HCT116 (cell line): Measurements from ENCODE around the gene TAC3. TPM values are rescaled to one million over a fixed set of nuclear protein-coding genes. Genes with fewer than 3 reads are reported as not detected.

Source experiments
- ATAC-seq: fragments of 200-7000 bp; cut with Tn5 transposase; 2 replicates; pipeline ENCODE4 v1.9.1; 2020; ENCODE audit warnings: mild to moderate bottlenecking, moderate library complexity
- BruUV-seq: library from RNA; stranded (reverse); fragments of 400-500 nt; replicated peaks from 2 replicates; lab custom pipeline; 2021; lab: Mats Ljungman, UMichigan
- CTCF ChIA-PET: fragments of 300-600 bp; sonication (Branson Sonifier 250); formaldehyde crosslinking; loops from one replicate; lab custom pipeline; 2021; ENCODE audit warnings: antibody characterized with exemption; lab: Charles Lee
- POLR2A ChIA-PET: fragments of 300-600, 350-600 bp; sonication (Branson Sonifier 250); formaldehyde crosslinking; loops from one replicate; lab custom pipeline; 2021; ENCODE audit warnings: antibody characterized with exemption; lab: Charles Lee
- RAD21 ChIA-PET, 2 experiments: fragments of 300-600 bp; sonication (Branson Sonifier 250); formaldehyde crosslinking; loops; one replicate each; lab custom pipeline; 2023; ENCODE audit warnings: low total read pairs in 2 of 2; ENCODE audit not compliant: uncharacterized antibody in 2 of 2, unreplicated experiment in 2 of 2, low non-redundant PET in 1 of 2; lab: Charles Lee
- DNase-seq: peaks from one replicate; pipeline ENCODE4 v3.0.0-alpha.2; 2010; ENCODE audit warnings: low read depth, low spot score
- H2AFZ ChIP-seq: fragments of 200-600 bp; shearing (Covaris generic), sonication (generic); 2 replicates; pipeline ENCODE4 v1.6.1; 2017; ENCODE audit warnings: low read depth, mixed run types, mixed read lengths, antibody characterized with exemption, low read length; ENCODE audit not compliant: poor library complexity, severe bottlenecking
- H3K27ac ChIP-seq: 2 replicates; pipeline ENCODE4 v1.5.1; 2012; ENCODE audit warnings: low read depth, low read length
- H3K27me3 ChIP-seq: fragments of 200-600 bp; sonication (generic); 2 replicates; pipeline ENCODE4 v1.6.1; 2016; ENCODE audit warnings: mixed run types, low read length, mixed read lengths; ENCODE audit not compliant: insufficient read depth
- H3K36me3 ChIP-seq, 2 experiments: fragments of 200-500 bp in 1 of 2; fragments of 200-600 bp in 1 of 2; sonication (Bioruptor generic) in 1 of 2; sonication (generic) in 1 of 2; 2 replicates each; pipeline versions ENCODE4 v1.5.1 to v1.6.1; 2014 to 2016; ENCODE audit warnings: low read length in 2 of 2, inconsistent platforms in 1 of 2, mixed read lengths in 1 of 2, mixed run types in 1 of 2; ENCODE audit not compliant: insufficient read depth in 2 of 2, control insufficient read depth in 1 of 2
- H3K4me1 ChIP-seq, 2 experiments: fragments of 200-600 bp in 1 of 2; sonication (generic) in 1 of 2; 2 replicates each; pipeline versions ENCODE4 v1.5.1 to v1.6.1; 2012 to 2017; ENCODE audit warnings: low read length in 2 of 2, inconsistent platforms in 1 of 2, mild to moderate bottlenecking in 1 of 2, mixed read lengths in 1 of 2, mixed run types in 1 of 2, moderate library complexity in 1 of 2; ENCODE audit not compliant: insufficient read depth in 2 of 2, control insufficient read depth in 1 of 2
- H3K4me2 ChIP-seq: fragments of 200-600 bp; sonication (generic); 2 replicates; pipeline ENCODE4 v1.6.1; 2017; ENCODE audit warnings: mixed run types, low read length, mixed read lengths
- H3K4me3 ChIP-seq, 2 experiments: fragments of 200-600 bp in 1 of 2; sonication (generic) in 1 of 2; replicated peaks in 1 of 2; 2 replicates each; pipeline ENCODE4 v1.5.1; 2011 to 2016; ENCODE audit warnings: low read length in 2 of 2, control low read depth in 1 of 2, low read depth in 1 of 2, mild to moderate bottlenecking in 1 of 2, mixed read lengths in 1 of 2, mixed run types in 1 of 2
- H3K79me2 ChIP-seq: fragments of 200-600 bp; sonication (generic); 2 replicates; pipeline ENCODE4 v1.6.1; 2017; ENCODE audit warnings: mild to moderate bottlenecking, mixed run types, low read length, moderate library complexity, mixed read lengths; ENCODE audit not compliant: insufficient read depth
- H3K9ac ChIP-seq: fragments of 200-600 bp; sonication (generic); 2 replicates; pipeline ENCODE4 v1.6.1; 2016; ENCODE audit warnings: low read length, mixed read lengths
- H3K9me2 ChIP-seq: fragments of 200-600 bp; sonication (generic), shearing (Covaris generic); 2 replicates; pipeline ENCODE4 v1.6.1; 2017; ENCODE audit warnings: mixed run types, mild to moderate bottlenecking, moderate library complexity; ENCODE audit not compliant: insufficient read depth
- H3K9me3 ChIP-seq, 2 experiments: fragments of 200-500 bp in 1 of 2; fragments of 200-600 bp in 1 of 2; sonication (Bioruptor generic) in 1 of 2; sonication (generic) in 1 of 2; 2 replicates each; pipeline ENCODE4 v1.6.1; 2014 to 2017; ENCODE audit warnings: low read length in 2 of 2, mixed read lengths in 2 of 2, inconsistent platforms in 1 of 2, low read depth in 1 of 2, mild to moderate bottlenecking in 1 of 2, mixed run types in 1 of 2, moderate library complexity in 1 of 2; ENCODE audit not compliant: control insufficient read depth in 1 of 2, insufficient read depth in 1 of 2
- H4K20me1 ChIP-seq: fragments of 200-600 bp; sonication (generic), shearing (Covaris generic); 2 replicates; pipeline ENCODE4 v1.6.1; 2017; ENCODE audit warnings: mixed run types, mild to moderate bottlenecking, moderate library complexity; ENCODE audit not compliant: insufficient read depth
- ATF3 ChIP-seq: IDR thresholded peaks from 2 replicates; pipeline ENCODE4 v1.6.1; 2012
- CBX3 ChIP-seq: IDR thresholded peaks from 2 replicates; pipeline ENCODE4 v1.6.1; 2012; ENCODE audit warnings: low read depth
- CEBPB ChIP-seq: IDR thresholded peaks from 2 replicates; pipeline ENCODE4 v1.6.1; 2012; ENCODE audit warnings: low read depth
- CTCF ChIP-seq, 3 experiments: fragments of 200-600 bp in 1 of 3; sonication (generic) in 1 of 3; IDR thresholded peaks in 2 of 3; conservative IDR thresholded peaks in 1 of 3; 2 replicates each; pipeline ENCODE4 v1.5.1; 2012 to 2017; ENCODE audit warnings: low read depth in 2 of 3, low read length in 2 of 3, antibody characterized with exemption in 1 of 3, borderline replicate concordance in 1 of 3, control low read depth in 1 of 3, mild to moderate bottlenecking in 1 of 3, mixed read lengths in 1 of 3, mixed run types in 1 of 3, moderate library complexity in 1 of 3; ENCODE audit not compliant: insufficient read depth in 1 of 3
- ELF1 ChIP-seq: IDR thresholded peaks from 2 replicates; pipeline ENCODE4 v1.6.1; 2012; ENCODE audit warnings: low read depth, borderline replicate concordance
- EZH2phosphoT487 ChIP-seq: fragments of 200-600 bp; IDR thresholded peaks from 2 replicates; pipeline ENCODE4 v1.6.1; 2018; ENCODE audit warnings: antibody characterized with exemption, borderline replicate concordance
- FOSL1 ChIP-seq: IDR thresholded peaks from 2 replicates; pipeline ENCODE4 v1.6.1; 2012; ENCODE audit warnings: low read depth
- JUND ChIP-seq: IDR thresholded peaks from 2 replicates; pipeline ENCODE4 v1.6.1; 2012
- MAX ChIP-seq: IDR thresholded peaks from 2 replicates; pipeline ENCODE4 v1.6.1; 2012
- POLR2A ChIP-seq: IDR thresholded peaks from 2 replicates; pipeline ENCODE4 v1.7.0; 2011; ENCODE audit warnings: borderline replicate concordance; ENCODE audit not compliant: insufficient read depth, insufficient read length; ENCODE audit errors: extremely low read depth
- POLR2AphosphoS5 ChIP-seq: IDR thresholded peaks from 2 replicates; pipeline ENCODE4 v1.6.1; 2011; ENCODE audit warnings: mild to moderate bottlenecking, low read depth, low read length, moderate library complexity
- RAD21 ChIP-seq: IDR thresholded peaks from 2 replicates; pipeline ENCODE4 v1.6.1; 2012; ENCODE audit warnings: low read depth, mild to moderate bottlenecking
- SIN3A ChIP-seq: IDR thresholded peaks from 2 replicates; pipeline ENCODE4 v1.6.1; 2012; ENCODE audit warnings: low read depth
- SP1 ChIP-seq: IDR thresholded peaks from 2 replicates; pipeline ENCODE4 v1.6.1; 2012; ENCODE audit warnings: low read depth
- SRF ChIP-seq: IDR thresholded peaks from 2 replicates; pipeline ENCODE4 v1.6.1; 2012; ENCODE audit warnings: low read depth
- YY1 ChIP-seq: IDR thresholded peaks from 2 replicates; pipeline ENCODE4 v1.6.1; 2011; ENCODE audit warnings: low read length, low read depth, moderate library complexity, mild to moderate bottlenecking; ENCODE audit not compliant: insufficient replicate concordance; ENCODE audit errors: extremely low read depth
- ZBTB33 ChIP-seq: IDR thresholded peaks from 2 replicates; pipeline ENCODE4 v1.6.1; 2011; ENCODE audit warnings: mild to moderate bottlenecking, low read length, moderate library complexity; ENCODE audit not compliant: insufficient replicate concordance; ENCODE audit errors: extremely low read depth
- ZFX ChIP-seq: fragments of 450-650 bp; IDR thresholded peaks from 2 replicates; pipeline ENCODE4 v1.6.1; 2017
- ZNF274 ChIP-seq: fragments of 200-500 bp; sonication (Bioruptor generic); IDR thresholded peaks from 2 replicates; pipeline ENCODE4 v1.6.1; 2014; ENCODE audit warnings: mild to moderate bottlenecking, low read depth, low read length, inconsistent platforms
- intact Hi-C: fragments of 100-400 bp; cut with micrococcal nuclease; formaldehyde crosslinking; loops from 2 replicates; pipeline ENCODE4 v1.10.0; 2022
- total RNA-seq: library from RNA; stranded (reverse); gene quantifications from one replicate; pipeline ENCODE4 v1.2.1, GENCODE V29; 2021; ENCODE audit not compliant: unreplicated experiment

Gene TAC3
- total RNA-seq, 1 experiment from 2014 or later = not detected

GRCh38 chr12:57033431-57033830, 17.1 kb upstream of the TAC3 start:
- no peak for TF ChIP-seq EZH2phosphoT487
- TF ChIP-seq ZFX = no peak
- TF ChIP-seq ATF3 = no peak
- TF ChIP-seq CTCF (IDR thresholded peaks at IDR 0.05 in 2 of 3, conservative IDR thresholded peaks at IDR 0.05 in 1 of 3; ENCODE audit: borderline replicate concordance in 1 of 3, insufficient read depth in 1 of 3, low read depth in 2 of 3, low read length in 2 of 3) = no peak
- TF ChIP-seq SRF = no peak
- no peak for TF ChIP-seq MAX
- no peak for TF ChIP-seq YY1
- no peak for TF ChIP-seq JUND
- TF ChIP-seq ELF1 = no peak
- no peak for TF ChIP-seq CBX3
- TF ChIP-seq POLR2A = no peak
- TF ChIP-seq POLR2AphosphoS5 = no peak
- TF ChIP-seq SP1 = no peak
- no peak for TF ChIP-seq RAD21
- no peak for TF ChIP-seq CEBPB
- no peak for TF ChIP-seq ZBTB33
- no peak for TF ChIP-seq SIN3A
- no peak for TF ChIP-seq ZNF274
- no peak for TF ChIP-seq FOSL1
- Histone ChIP-seq H3K79me2 (no peaks in the 10 kb centered on the region), H3K4me1 (peaks cover 12 to 17% of the 10 kb centered on the region in 2 experiments), H3K27me3 (no peaks in the 10 kb centered on the region), H3K9me3 (no peaks in the 10 kb centered on the region), H2AFZ (no peak overlapping the region), H3K4me2 (no peak overlapping the region), H3K9me2 (no peaks in the 10 kb centered on the region), H3K27ac (no peak overlapping the region), H3K36me3 (no peaks in the 10 kb centered on the region), H3K9ac (no peak overlapping the region), H4K20me1 (no peaks in the 10 kb centered on the region), H3K4me3 (no peak overlapping the region)
- no TSS peak for BruUV-seq
- ChIA-PET RAD21 (no interaction called here), POLR2A (no interaction called here), CTCF (no interaction called here)
- no peak for ATAC-seq
- DNase-seq = no peak
- intact Hi-C loops = no loop called here
